Measurements from ENCODE around the gene UQCRQ.
"Not testable (repeated sequence)": the region's sequence is repeated elsewhere in the genome, so short reads cannot be mapped to it uniquely, and the experiment has no call there.

UQCRQ gene

DNA sequence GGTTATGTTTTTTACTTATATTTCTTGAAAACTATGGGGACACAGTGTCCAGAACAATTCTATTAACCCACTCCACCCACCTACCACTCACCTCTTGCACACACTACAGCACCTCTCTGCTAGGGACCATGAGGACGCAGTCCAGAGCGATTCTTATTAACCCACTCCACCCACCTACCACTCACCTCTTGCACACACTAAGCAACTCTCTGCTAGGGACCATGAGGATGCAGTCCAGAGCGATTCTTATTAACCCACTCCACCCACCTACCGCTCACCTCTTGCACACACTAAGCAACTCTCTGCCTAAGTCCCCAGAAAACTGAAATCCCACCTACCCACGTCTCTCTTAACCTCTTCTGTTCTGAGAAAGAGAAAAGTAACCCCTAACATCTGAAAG is 33.8 kb upstream of the UQCRQ start:
- DNase-seq (ENCODE audit: low read depth in 2 of 2) = no peak

DNA sequence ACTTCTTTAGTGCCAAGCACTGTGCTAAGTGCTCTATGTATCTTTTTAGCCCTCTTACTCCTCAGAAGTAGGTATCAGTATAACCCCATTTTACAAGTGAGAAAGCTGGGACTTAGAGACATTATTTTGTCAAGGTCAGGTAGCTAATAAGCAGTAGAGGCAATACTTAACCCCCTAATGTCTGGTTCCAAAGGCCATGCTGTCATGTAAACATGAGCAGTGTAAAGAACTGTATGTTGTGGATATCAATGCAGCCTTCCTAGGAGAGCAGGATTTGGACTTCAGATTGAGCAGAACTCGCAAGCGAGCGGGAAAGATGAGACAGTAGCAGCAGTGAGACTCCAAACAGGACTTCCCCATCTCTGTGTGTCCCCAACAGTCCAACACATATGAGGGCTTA is 32.4 kb upstream of the UQCRQ start:
- no peak for DNase-seq (ENCODE audit: low read depth in 2 of 2)

DNA sequence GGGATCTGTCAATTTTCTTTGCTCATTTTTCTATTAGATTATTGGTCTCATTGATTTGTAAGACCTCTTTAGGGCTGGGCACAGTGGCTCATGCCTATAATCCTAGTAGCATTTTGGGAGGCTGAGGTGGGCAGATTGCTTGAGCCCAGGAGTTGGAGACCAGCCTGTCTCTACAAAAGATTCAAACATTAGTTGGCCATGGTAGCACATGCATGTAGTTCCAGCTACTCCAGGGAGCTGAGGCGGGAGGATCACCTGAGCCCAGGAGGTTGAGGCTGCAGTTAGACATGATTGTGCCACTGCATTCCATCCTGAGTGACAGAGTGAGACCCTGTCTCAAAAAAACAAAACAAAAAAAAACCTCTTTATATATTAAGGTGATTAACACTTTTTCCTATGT is 29.6 kb upstream of the UQCRQ start:
- DNase-seq (ENCODE audit: low read depth in 2 of 2) = no peak

DNA sequence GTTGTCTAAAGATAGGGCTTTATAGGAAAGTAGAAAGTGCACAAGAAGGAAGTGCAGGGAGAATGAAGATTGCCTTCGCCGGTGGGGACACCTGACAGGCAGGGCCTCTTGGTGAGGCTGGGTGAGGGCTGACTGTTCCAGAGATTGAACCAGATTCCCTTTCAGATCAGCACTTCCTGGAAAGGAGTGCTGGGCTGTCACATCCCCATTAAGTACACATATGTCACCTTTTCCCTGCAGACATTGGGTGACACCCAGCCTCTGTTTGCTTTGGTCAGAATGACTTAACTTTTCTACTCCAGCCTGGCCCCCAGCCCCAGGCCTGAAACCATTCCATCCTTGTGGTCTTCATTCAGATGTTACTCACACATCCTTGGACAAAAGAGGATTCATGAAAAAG is 28.6 kb upstream of the UQCRQ start:
- DNase-seq (ENCODE audit: low read depth in 2 of 2) = no peak

DNA sequence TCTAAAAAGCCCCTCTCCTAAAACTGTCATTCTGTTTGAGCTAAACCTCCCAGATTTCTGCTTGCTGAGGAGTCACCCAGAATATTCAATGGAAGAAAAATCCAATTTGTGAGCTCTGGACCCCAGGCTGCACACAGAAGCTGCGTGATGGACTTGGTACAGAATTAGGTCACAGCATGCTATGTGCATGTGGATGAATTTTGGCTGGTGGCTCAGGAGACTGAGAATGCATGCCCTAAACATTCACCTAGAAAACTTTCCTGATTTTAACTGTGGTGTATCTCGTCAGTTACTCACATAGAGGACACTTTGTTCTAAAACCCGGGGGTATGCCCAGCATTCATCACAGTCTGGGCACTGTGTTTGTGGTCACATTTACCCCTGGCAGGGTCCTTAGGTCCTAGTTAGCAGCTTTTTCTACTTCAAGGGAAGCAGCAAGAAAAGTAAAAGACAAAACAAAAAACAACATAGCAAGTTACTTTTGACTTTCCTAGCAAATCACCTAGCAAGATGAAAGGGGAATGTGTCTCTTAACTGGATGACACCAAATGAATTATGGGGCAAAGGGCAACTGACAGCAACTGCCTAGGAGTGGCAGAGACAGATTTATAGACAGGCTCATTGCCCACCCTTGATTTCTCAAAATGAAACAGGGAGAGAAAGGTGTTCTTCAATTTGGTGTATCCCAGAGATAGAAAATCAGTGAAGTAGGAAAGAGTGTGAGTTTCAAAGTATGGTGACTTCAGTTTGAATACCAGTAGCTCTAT is 27.7 kb upstream of the UQCRQ start:
- no peak for DNase-seq (ENCODE audit: low read depth in 2 of 2)

DNA sequence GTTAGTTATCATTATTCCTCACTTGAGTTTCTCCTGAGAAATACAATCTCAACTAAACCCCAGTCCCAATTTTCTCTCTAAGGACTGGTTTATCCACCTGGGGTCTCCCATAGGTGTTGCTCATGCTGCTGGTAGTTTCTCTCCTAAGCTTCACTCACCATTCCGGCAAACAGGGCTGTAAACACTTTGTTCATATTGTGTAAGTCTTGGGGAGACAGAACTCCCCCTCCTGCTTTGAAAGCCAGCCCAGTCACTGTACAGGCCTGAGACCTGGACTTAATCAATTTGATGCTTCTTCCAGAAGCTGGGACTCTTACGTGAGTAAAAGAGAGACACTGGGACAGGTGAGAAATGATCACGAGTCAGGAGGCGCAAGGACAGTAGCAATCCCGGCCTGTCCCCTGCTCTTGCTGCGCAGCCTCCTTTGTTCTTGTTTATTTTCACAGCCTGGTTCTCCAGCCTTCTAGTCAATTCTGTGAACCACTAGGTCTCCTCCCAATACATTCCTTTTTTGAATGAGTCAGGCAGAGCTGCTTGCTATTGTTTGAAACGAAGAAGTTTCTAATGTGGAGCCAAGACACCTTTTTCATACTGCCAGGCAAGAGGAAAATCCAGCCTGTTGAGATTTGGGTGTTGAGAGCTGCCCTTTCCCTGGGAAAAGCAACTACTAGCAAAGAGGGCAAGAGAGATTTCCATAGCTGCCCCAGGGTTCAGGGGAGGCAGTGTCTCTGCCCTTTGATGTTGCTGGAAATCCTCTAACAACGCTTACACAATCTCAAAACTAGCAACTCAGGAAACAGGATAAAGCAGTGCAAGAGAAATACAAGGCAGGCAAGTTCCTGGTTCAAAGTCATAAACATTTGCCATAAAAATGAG is 26.8 kb upstream of the UQCRQ start:
- DNase-seq (ENCODE audit: low read depth in 2 of 2) = no peak

DNA sequence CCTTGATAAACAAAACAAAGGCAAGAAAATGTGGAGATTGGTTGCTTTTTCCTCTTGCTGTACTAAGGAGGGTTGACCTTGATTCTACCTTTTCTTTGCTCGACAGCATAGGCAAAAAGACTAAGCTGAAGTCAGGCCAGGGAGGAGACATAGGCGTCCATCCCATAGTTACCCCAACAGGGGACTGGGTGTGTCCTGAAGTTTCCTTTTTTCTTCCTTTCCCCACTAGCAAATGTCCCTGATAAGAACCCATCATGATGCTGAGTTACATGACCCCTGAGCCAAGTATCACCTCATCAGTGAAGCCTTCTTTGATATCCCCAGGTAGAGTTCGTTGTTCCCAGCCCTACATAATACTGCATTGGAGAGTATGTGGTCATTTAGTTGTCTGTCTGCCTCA is 26.1 kb upstream of the UQCRQ start:
- DNase-seq (ENCODE audit: low read depth in 2 of 2) = no peak

DNA sequence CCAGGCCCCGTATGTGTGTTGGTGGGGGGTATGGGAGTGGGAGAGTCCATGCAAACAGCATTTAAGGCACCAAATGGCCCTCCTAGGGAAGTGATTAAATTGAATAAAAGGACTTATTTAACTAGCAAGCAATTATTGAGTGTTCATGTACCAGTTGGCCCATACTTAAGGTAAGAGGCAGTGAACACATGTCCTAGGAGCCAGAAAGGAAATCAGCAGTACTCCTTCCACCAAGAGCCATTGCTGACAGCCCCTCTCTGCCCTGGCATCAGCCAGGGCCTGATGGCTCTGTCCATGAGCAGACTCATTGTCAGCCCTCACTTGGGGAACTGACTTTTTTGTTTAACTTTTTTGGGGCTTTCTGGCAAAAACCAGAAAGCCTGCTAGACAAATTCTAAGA is 25.5 kb upstream of the UQCRQ start:
- no peak for DNase-seq (ENCODE audit: low read depth in 2 of 2)

DNA sequence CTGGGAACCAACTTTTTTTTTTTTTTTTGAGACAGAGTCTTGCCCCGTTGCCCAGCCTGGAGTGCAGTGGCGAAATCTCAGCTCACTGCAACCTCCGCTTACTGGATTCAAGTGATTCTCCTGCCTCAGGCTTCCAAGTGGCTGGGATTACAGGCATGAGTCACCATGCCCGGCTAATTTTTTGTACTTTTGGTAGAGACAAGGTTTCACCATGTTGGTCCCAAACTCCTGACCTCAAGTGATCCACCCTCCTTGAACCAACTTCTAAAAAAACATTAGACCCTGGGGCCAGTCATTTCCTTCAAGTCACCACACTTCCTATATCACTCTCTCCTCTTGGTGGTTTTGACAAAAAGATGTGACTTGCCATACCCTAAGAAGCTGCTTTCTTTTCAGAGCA is 25.1 kb upstream of the UQCRQ start:
- no peak for DNase-seq (ENCODE audit: low read depth in 2 of 2)

DNA sequence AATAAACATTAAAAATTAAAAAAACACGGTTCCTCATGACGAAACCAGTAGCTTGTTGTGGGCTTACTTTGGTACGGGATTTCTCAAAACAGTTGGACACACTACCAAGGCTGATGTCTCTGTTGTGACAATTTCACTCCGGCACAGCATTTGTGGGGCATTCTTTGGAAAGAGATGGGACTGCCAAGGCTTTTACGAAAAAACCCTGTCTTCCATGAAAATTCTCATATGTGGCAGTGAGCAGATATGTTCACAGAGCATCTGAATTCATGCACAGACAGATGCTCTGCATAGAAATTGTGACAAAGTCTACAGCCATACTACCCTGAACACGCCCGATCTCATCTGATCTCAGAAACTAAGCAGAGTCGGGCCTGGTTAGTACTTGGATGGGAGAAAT is 18.2 kb upstream of the UQCRQ start:
- no peak for DNase-seq (ENCODE audit: low read depth in 2 of 2)

DNA sequence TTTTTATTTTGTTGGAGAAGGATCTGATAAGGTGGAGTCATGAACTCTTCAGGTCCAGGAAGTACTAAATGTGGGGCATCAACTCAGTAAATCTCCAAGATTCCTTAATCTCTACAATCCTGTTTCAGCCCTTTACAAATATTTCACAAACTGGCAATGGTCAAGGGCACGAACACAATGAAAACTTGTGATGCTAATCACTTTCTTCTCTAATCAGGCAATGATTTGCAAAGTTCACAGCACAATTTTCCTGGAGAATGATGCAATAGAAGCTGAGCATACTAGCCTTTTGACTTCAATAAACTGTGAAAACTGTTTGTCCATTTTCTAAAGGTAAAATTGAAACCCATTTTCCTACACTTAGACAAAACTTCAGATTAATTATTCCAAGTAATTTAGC is 17.1 kb upstream of the UQCRQ start:
- no peak for DNase-seq (ENCODE audit: low read depth in 2 of 2)

DNA sequence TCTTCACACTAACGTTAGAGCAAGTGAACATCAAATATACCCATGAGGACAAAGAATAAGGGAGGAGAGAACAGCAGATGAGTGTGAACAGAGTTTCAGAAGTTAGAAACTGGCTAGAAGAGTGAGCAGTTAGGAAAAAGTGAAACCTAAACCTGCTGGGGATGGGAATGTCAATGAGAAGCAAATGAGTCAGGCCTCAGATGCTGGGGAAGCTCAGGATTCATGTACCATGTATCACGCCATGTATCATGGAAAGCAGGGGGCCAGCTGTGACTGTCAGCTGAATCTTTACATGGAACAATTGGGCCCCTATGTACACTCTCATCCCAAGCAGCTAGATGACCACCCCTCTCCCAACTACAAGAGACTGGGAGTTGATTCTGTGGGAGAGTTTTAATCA is 16.4 kb upstream of the UQCRQ start:
- DNase-seq (ENCODE audit: low read depth in 2 of 2) = no peak

DNA sequence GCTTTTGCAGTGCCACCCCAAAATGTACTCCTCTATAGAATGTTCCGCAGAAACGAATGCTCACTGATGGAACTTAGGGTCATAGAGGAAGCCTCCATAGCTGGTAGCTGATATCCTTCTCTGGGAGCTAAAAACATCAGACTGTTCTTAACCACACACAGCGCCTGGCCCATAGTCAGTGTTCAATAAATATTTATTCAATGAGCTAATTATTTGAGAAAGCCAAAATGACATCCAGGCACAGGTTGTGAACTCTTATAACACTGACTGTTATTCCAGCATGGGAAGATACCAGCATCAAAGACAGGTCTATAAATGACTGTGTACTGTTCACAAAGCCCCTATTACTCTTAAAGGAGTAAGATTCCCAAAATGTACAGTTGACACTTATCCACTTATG is 13.1 kb upstream of the UQCRQ start:
- no peak for DNase-seq (ENCODE audit: low read depth in 2 of 2)

DNA sequence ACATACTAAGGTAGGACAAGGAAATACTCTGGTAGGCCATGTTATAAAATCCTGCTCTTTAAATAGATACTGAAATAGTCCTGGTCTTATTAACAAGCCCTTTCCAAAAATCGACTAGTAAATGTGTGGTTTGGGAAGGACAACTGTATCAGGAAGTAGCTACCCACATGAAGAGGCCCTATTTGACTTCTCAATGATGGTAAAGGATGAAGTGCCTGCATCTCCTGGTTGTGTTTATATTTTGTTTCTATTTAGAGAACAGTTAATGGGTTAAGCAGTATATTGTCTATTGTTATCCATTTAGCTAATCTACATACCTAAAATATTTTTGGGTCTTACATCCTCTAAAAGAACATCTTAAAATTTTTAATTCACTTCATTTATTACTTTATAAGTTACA is 12.7 kb upstream of the UQCRQ start:
- no peak for DNase-seq (ENCODE audit: low read depth in 2 of 2)

DNA sequence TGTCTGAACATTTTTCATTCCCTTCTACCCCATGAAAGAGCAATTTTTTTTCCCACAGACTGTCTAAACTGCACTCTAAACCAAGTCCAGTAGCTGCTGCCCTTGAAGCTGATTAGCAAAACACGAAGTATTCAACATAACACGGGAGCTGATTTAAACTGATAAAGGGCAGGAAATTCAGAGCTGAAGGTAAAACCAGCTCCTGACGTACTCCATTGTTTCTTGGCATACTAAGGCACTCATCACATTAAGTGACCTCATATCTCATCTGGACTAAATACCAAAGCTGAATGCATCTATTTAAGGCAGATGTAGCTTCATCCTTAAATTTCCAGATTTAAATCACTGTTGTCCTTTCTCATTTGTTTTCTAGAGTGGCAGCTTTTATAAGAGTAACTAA is 12.1 kb upstream of the UQCRQ start:
- DNase-seq (ENCODE audit: low read depth in 2 of 2) = no peak

DNA sequence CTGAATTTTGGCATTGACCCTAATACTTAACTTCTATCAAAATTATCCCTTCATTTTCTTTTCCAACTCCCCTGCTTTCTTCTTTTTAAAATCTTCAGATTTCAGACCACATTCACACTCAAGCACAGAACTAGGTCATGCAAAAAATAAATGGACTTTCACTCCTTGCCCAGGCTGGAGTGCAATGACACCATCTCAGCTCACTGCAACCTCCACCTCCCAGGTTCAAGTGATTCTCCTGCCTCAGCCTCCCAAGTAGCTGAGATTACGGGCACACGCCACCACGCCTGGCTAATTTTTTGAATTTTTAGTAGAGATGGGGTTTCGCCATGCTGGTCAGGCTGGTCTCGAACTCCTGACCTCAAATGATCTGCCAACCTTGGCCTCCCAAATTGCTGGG is 11.4 kb upstream of the UQCRQ start:
- DNase-seq (ENCODE audit: low read depth in 2 of 2) = not testable (repeated sequence)

DNA sequence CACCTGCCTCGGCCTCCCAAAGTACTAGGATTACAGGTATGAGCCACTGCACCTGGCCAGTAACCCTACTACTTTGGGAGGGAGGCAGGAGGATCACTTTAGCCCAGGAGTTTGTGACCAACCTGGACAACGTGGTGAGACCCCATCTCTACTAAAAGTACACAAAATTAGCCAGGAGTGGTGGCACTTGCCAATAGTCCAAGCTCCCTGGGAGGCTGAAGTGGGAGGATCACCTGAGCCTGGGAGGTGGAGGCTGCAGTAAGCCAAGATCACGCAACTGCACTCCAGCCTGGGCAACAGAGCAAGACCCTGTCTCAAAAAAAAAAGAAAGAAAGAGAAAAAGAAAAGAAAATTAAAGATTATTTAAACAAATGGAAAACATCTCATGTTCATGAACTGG is 10.4 kb upstream of the UQCRQ start:
- DNase-seq (ENCODE audit: low read depth in 2 of 2) = no peak

DNA sequence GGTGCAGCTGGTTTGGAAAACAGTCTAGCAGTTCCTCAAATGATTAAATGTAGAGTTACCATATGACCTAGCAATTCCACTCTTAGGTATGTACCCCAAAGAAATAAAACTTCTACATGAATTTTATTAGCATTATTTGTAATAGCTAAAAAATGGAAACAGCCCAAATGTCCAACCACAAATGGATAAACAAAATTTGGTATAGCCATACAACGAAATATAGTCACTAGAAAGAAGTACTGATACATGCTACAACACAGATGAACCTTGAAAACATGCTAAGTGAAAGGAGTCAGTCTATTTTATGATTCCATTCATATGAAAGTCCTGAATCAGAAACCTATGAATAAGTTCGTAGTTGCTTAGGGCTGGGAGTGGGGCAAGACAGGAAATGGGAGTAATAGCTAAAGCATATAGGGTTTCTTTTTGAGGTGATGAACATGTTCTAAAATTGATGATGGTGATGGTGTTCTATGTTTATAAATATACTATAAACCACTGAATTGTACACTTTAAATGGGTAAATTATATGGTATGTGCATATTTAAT is 6.5 kb upstream of the UQCRQ start:
- DNase-seq (ENCODE audit: low read depth in 2 of 2) = no peak

DNA sequence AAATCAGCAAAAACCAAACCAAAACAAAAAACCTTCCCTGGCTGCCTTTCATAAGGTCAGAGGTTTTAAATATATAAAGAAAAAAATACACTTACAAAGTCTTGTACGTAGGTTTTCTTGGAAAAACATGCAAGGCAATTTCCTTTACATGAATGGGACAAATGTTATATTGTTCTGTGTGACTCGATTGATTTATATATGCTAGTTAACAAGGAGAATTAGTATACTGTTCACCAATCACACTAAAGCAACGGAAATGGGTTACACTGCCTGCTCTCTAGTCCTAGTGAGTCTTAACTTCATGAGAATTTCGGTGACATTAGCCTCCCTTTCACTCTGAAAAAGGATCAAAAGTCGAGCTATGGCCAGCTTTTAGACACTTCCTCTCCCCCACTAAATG is 5.7 kb upstream of the UQCRQ start:
- no peak for DNase-seq (ENCODE audit: low read depth in 2 of 2)

DNA sequence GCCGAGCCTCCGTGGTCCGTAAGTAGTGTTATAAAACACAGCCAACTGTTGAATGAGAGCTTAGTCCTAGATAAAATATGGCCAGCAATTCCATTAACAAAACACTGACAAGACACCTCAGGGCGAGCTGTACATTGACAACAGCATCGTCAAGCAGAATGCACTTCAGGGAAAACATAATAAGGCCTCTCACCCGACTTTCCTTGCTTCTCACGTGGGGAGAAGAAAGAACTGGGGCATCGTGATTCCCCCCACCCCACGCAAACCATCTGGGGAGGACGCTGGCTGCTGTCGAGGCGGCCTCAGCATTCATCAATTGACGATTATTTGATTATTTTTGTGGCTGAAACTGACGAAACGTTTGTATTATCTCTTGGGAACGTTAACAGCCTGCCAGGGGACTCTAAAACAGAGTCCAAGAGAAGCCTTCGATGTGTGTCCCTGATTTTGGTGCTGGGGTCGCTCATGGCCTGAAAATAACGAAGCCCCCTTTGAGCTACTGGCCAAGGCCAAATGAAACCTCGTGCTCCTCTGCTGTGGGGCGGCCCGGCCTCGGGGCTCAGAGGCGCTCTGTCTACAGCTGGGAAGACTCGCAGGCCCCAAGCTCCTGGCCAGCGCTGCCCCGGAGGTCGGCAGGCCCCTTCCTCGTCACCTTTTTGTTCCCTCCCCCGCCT is 637 bp upstream of the UQCRQ start:
- DNase-seq (ENCODE audit: low read depth in 2 of 2) = no peak

DNA sequence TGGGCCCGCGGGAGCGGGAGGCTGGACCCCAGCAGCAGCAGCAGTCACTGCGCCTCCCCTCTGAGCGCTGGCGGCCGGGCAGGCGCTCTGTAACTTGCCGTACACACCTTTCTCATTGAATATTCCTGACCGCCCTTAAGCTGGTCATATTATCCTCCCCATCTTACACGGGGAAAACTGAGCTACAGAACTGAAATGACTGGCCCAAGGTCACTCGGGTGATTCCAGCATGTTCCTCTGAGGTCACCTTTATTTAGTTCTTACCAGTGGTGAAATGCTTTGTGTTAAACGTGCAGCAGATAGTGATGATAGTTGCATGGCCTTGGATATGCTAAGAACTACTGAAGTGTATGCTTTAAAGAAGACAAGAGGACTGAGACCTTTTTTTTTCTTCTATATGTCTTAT is 607 bp downstream of the UQCRQ start:
- no peak for DNase-seq (ENCODE audit: low read depth in 2 of 2)

DNA sequence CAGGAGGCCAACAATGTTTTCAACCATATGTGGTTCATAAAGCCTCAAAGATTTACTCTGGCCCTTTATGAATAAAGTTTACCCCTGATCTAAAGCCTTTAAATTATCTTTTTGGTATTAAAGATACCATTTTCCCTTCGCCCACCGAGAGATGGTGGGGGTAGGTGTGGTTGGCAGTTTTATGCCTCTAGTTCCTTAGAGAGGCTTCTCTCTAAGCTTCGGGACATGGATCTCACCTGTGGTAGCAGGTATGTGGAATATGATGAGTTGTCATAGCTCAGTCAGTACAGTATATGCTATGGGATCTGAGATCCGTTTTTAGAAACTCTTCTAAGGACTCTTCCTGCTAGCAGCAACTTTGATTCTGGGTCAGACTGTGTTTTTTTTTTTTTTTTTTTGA is 2.3 kb downstream of the UQCRQ start:
- no peak for DNase-seq (ENCODE audit: low read depth in 2 of 2)

DNA sequence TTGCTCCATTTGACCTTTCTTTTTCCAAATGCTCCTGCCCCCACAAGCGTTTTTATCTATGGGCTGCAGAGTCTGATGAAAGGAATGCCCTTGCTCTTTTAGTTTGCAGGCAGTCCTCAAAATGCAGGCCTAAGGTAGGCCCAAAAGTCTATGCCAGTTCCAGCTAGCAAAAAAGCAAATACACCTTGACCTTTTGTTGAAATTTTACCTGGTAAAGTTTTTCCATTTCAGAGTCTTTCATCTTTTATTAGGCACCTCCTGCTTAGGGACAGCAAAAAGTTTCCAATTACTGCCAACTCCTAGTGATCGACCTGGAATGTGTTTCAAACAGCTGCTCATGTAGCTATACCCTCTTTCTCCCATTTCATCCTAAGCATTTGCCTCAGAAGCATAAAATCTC is 4.4 kb downstream of the UQCRQ start:
- no peak for DNase-seq (ENCODE audit: low read depth in 2 of 2)

All from stimulated activated CD4-positive, alpha-beta T cell treated with anti-CD3 and anti-CD28 coated beads, Interleukin-12 subunit alpha, Interleukin-12 subunit beta, amount 100 ng/mL, for 24 hours (primary cell).